HG02870 (cell line): Measurements from ENCODE around the gene OR52E8.

Experiments
- ATAC-seq: cut with Tn5 transposase; IDR thresholded peaks from one replicate; pipeline ENCODE4 v1.9.1; 2021; ENCODE audit warnings: mild to moderate bottlenecking, moderate library complexity; ENCODE audit not compliant: unreplicated experiment

Gene OR52E8

DNA sequence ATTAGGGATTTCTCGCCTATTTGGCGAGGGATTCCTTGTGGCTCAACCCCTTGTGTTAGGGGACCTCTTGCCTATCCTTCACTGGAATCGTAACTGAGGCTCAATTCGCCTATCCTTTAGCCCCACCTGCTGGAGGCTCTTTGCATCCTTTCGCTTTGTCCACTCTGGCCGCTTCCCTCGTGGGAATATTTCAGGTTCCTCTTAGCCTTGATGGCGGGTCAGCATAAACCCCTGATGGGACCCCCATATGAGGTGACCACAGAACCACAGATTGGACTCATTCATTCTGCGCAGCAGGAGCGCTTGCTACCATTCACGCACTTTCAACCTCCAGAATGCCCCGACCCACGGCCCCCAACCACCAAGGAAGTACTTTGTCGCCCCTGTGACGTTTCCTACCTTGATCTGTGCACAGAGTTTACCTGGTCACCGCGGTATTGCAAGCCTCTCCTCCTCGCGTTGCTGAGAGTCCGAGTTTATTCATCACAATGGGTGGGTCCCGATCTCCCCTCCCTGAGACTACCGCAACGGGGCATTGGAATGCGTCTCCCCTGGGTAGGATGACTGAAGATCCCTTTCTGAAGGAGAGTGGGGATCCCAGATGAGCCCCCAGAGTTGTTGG is 48.9 kb downstream of the OR52E8 start, which contains the start of gene OR52N2:
Gene OR52N2 (plus strand): TSS at position 425 of the 622 bp plus-strand sequence. CDS start 11,412 bp downstream, outside the sequence.
- ATAC-seq: peak; percentile 98

DNA sequence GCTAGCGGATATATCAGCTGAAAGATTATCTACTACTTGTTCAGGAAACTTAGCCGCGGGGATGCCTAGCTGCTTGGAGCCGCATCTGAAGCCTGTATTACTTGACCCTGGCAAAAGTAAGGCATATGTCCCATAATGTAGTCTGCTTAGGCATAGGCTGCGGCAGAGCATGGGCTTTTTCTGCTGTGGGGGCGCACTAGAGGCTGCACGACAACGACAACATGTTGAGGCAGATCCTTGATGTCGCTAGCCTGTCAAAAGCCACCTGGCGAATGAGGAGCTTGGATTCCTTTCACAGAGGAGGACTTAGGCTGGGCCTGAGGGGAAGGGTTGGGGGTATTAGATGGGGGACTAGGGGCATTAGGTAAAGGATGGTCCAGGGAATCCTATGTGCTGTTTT is 49.9 kb downstream of the OR52E8 start:
- ATAC-seq: no peak
